GM18505 (cell line): ENCODE results near the gene COL25A1.

ENCODE experiments used
- ATAC-seq: cut with Tn5 transposase; IDR thresholded peaks from one replicate; pipeline ENCODE4 v1.9.1; 2021; ENCODE audit not compliant: unreplicated experiment
- POLR2A ChIP-seq: IDR thresholded peaks from 4 replicates; pipeline ENCODE4 v1.6.1; 2011; ENCODE audit warnings: borderline replicate concordance; ENCODE audit not compliant: insufficient read depth, insufficient read length; ENCODE audit errors: extremely low read depth

Gene COL25A1

GRCh38 chr4:108762559-108763225 lies 539.8 kb downstream of the COL25A1 start, which contains the start of gene ETNPPL:
TSS of gene ETNPPL (minus strand) at chr4:108763053. CDS start at chr4:108762898, 155 bp downstream.
- ATAC-seq = no peak
- no peak for TF ChIP-seq POLR2A
